HCT116 (cell line): ENCODE results near the gene HSPA12A.

Experiments used
- CTCF ChIP-seq, 3 experiments: fragments of 200-600 bp in 1 of 3; sonication (generic) in 1 of 3; IDR thresholded peaks in 2 of 3; conservative IDR thresholded peaks in 1 of 3; 2 replicates each; pipeline ENCODE4 v1.5.1; 2012 to 2017; ENCODE audit warnings: low read depth in 2 of 3, low read length in 2 of 3, antibody characterized with exemption in 1 of 3, borderline replicate concordance in 1 of 3, control low read depth in 1 of 3, mild to moderate bottlenecking in 1 of 3, mixed read lengths in 1 of 3, mixed run types in 1 of 3, moderate library complexity in 1 of 3; ENCODE audit not compliant: insufficient read depth in 1 of 3
- EZH2 ChIP-seq: fragments of 200-600 bp; sonication (generic); IDR thresholded peaks from 2 replicates; pipeline ENCODE4 v1.6.1; 2017; ENCODE audit warnings: antibody characterized with exemption, mixed run types
- YY1 ChIP-seq: IDR thresholded peaks from 2 replicates; pipeline ENCODE4 v1.6.1; 2011; ENCODE audit warnings: low read length, low read depth, moderate library complexity, mild to moderate bottlenecking; ENCODE audit not compliant: insufficient replicate concordance; ENCODE audit errors: extremely low read depth
- ZFX ChIP-seq: fragments of 450-650 bp; IDR thresholded peaks from 2 replicates; pipeline ENCODE4 v1.6.1; 2017

- TF ChIP-seq EZH2 (no peak), ZFX (no peak), CTCF (IDR thresholded peaks at IDR 0.05 in 2 of 3, conservative IDR thresholded peaks at IDR 0.05 in 1 of 3; ENCODE audit: borderline replicate concordance in 1 of 3, insufficient read depth in 1 of 3, low read depth in 2 of 3, low read length in 2 of 3) (no peak), YY1 (no peak)
Measured at GRCh38 chr10:116707981-116708380, 34.4 kb downstream of the HSPA12A start.
